Fibroblast of lung (primary cell): ENCODE results near the gene CAB39L. TPM values are rescaled to one million over a fixed set of nuclear protein-coding genes. Genes with fewer than 3 reads are reported as not detected.
A peak's percentile ranks its signal among the peaks of the same experiment; 100 is the strongest.
"Not testable (repeated sequence)": the region's sequence is repeated elsewhere in the genome, so short reads cannot be mapped to it uniquely, and the experiment has no call there.

ENCODE experiments used
- DNase-seq, 2 donors: peaks; one replicate each; pipeline versions ENCODE4 v3.0.0 to v3.0.0-alpha.2; 2010; ENCODE audit warnings: low read depth in 2 of 2
- H2AFZ ChIP-seq: 2 replicates; pipeline ENCODE4 v1.5.1; 2012; ENCODE audit warnings: low read length, control low read depth, inconsistent platforms
- H3K27ac ChIP-seq: 2 replicates; pipeline ENCODE4 v1.5.1; 2011; ENCODE audit warnings: low read length, control low read depth; ENCODE audit not compliant: insufficient read depth
- H3K27me3 ChIP-seq: 2 replicates; pipeline ENCODE4 v1.5.1; 2011; ENCODE audit warnings: mild to moderate bottlenecking, low read length; ENCODE audit not compliant: control insufficient read depth, insufficient read depth
- H3K36me3 ChIP-seq: 2 replicates; pipeline ENCODE4 v1.5.1; 2011; ENCODE audit warnings: low read length; ENCODE audit not compliant: control insufficient read depth, insufficient read depth
- H3K4me1 ChIP-seq: 2 replicates; pipeline ENCODE4 v1.5.1; 2011; ENCODE audit warnings: low read length; ENCODE audit not compliant: control insufficient read depth, insufficient read depth; ENCODE audit errors: extremely low read depth
- H3K4me2 ChIP-seq: 2 replicates; pipeline ENCODE4 v1.5.1; 2011; ENCODE audit warnings: low read length, control low read depth; ENCODE audit not compliant: insufficient read depth; ENCODE audit errors: extremely low read depth
- H3K4me3 ChIP-seq, 4 experiments: fragments of 200-600 bp in 1 of 4; sonication (generic) in 1 of 4; replicated peaks in 1 of 4; 2 replicates each; pipeline ENCODE4 v1.5.1; 2011 to 2016; ENCODE audit warnings: low read length in 4 of 4, low read depth in 3 of 4, mild to moderate bottlenecking in 3 of 4, control low read depth in 2 of 4, inconsistent platforms in 1 of 4, mixed read lengths in 1 of 4; ENCODE audit not compliant: insufficient read depth in 1 of 4; ENCODE audit errors: control extremely low read depth in 1 of 4
- H3K79me2 ChIP-seq: 2 replicates; pipeline ENCODE4 v1.5.1; 2012; ENCODE audit warnings: mild to moderate bottlenecking, low read length, inconsistent platforms; ENCODE audit not compliant: control insufficient read depth, insufficient read depth
- H3K9ac ChIP-seq: 2 replicates; pipeline ENCODE4 v1.5.1; 2011; ENCODE audit warnings: mild to moderate bottlenecking, low read length, control low read depth; ENCODE audit not compliant: insufficient read depth
- H3K9me3 ChIP-seq: 2 replicates; pipeline ENCODE4 v1.5.1; 2012; ENCODE audit warnings: low read depth, low read length; ENCODE audit not compliant: control insufficient read depth, insufficient read depth
- H4K20me1 ChIP-seq: 2 replicates; pipeline ENCODE4 v1.5.1; 2011; ENCODE audit warnings: low read length; ENCODE audit not compliant: control insufficient read depth, insufficient read depth; ENCODE audit errors: extremely low read depth
- CTCF ChIP-seq, 2 donors: IDR thresholded peaks in 1 of 2; conservative IDR thresholded peaks in 1 of 2; 1 replicate in 1 of 2; 2 replicates in 1 of 2; pipeline ENCODE4 v1.5.1; 2011 to 2012; ENCODE audit warnings: low read length in 2 of 2, control low read depth in 1 of 2, inconsistent platforms in 1 of 2, low read depth in 1 of 2, mild to moderate bottlenecking in 1 of 2
- EZH2 ChIP-seq: IDR thresholded peaks from 2 replicates; pipeline ENCODE4 v1.5.1; 2012; ENCODE audit warnings: low read length, control low read depth, mild to moderate bottlenecking; ENCODE audit errors: missing control alignments
- polyA plus RNA-seq, 2 donors: library from polyadenylated mRNA; depleted of rRNA in 1 of 2; stranded (reverse) in 1 of 2; unstranded in 1 of 2; fragments of >200 nt; gene quantifications; 2 replicates each; pipeline ENCODE4 v1.2.1, GENCODE V29; 2011 to 2012; ENCODE audit warnings: missing spikeins in 1 of 2
- total RNA-seq: library from RNA; depleted of rRNA; stranded (reverse); fragments of >200 nt; gene quantifications from 2 replicates; pipeline ENCODE4 v1.2.1, GENCODE V29; 2014

Gene CAB39L
- total and polyA plus RNA-seq, 2 donors (not counting 1 experiment from before 2014, with no cell fraction given), result 9.4 to 13.0 TPM

- no peak overlapping the region for H2AFZ ChIP-seq
- DNase-seq, result no peak
Measured at GRCh38 chr13:49297338-49297737, 146.5 kb downstream of the CAB39L start.

GRCh38 chr13:49296659-49297058, 147.2 kb downstream of the CAB39L start:
- H3K9ac ChIP-seq, result no peak overlapping the region
- no peak overlapping the region for H3K27ac ChIP-seq
- TF ChIP-seq EZH2 (no peak), CTCF (conservative IDR thresholded peaks at IDR 0.05 in 1 of 2, IDR thresholded peaks at IDR 0.05 in 1 of 2; ENCODE audit: low read depth in 1 of 2, low read length in 2 of 2) (no peak)
- no peak for DNase-seq
- H3K79me2 ChIP-seq, result no peaks in the 10 kb centered on the region
- H3K27me3 ChIP-seq, result no peaks in the 10 kb centered on the region
- H4K20me1 ChIP-seq, result no peaks in the 10 kb centered on the region
- H3K36me3 ChIP-seq, result no peaks in the 10 kb centered on the region
- no peak overlapping the region for H3K4me3 ChIP-seq
- H3K4me1 ChIP-seq, result peaks cover 3% of the 10 kb centered on the region
- H3K4me2 ChIP-seq, result no peak overlapping the region
- no peak overlapping the region for H2AFZ ChIP-seq
- H3K9me3 ChIP-seq, result no peaks in the 10 kb centered on the region

More at GRCh38 chr13:49297338-49297737, 146.5 kb downstream of the CAB39L start:
- H3K4me3 ChIP-seq, result no peak overlapping the region
- H3K27me3 ChIP-seq, result no peaks in the 10 kb centered on the region
- H3K36me3 ChIP-seq, result no peaks in the 10 kb centered on the region
- no peak for TF ChIP-seq CTCF (conservative IDR thresholded peaks at IDR 0.05 in 1 of 2, IDR thresholded peaks at IDR 0.05 in 1 of 2; ENCODE audit: low read depth in 1 of 2, low read length in 2 of 2)
- TF ChIP-seq EZH2, result no peak
- no peak overlapping the region for H3K9ac ChIP-seq
- H3K4me1 ChIP-seq, result peaks cover 3% of the 10 kb centered on the region
- no peak overlapping the region for H3K27ac ChIP-seq
- H3K4me2 ChIP-seq, result no peak overlapping the region
- H4K20me1 ChIP-seq, result no peaks in the 10 kb centered on the region
- H3K79me2 ChIP-seq, result no peaks in the 10 kb centered on the region
- H3K9me3 ChIP-seq, result no peaks in the 10 kb centered on the region

- H3K36me3 ChIP-seq, result no peaks in the 10 kb centered on the region
- H2AFZ ChIP-seq, result no peak overlapping the region
- no peak overlapping the region for H3K27ac ChIP-seq
- H3K4me2 ChIP-seq, result no peak overlapping the region
- no peaks in the 10 kb centered on the region for H3K27me3 ChIP-seq
- DNase-seq, result peak in 1 of 2 donors; percentile 31
- no peak overlapping the region for H3K4me3 ChIP-seq
- no peak for TF ChIP-seq CTCF (conservative IDR thresholded peaks at IDR 0.05 in 1 of 2, IDR thresholded peaks at IDR 0.05 in 1 of 2; ENCODE audit: low read depth in 1 of 2, low read length in 2 of 2)
- TF ChIP-seq EZH2, result no peak
- H3K9me3 ChIP-seq, result no peaks in the 10 kb centered on the region
- H3K79me2 ChIP-seq, result no peaks in the 10 kb centered on the region
- no peaks in the 10 kb centered on the region for H4K20me1 ChIP-seq
- H3K4me1 ChIP-seq, result peaks cover 3% of the 10 kb centered on the region
- H3K9ac ChIP-seq, result no peak overlapping the region
Measured at GRCh38 chr13:49295244-49295643, 148.6 kb downstream of the CAB39L start.

- H3K4me1 ChIP-seq, H3K27me3 ChIP-seq, H3K4me3 ChIP-seq, H3K79me2 ChIP-seq, H3K9ac ChIP-seq, H3K36me3 ChIP-seq, H3K27ac ChIP-seq, H2AFZ ChIP-seq, H4K20me1 ChIP-seq, DNase-seq, H3K9me3 ChIP-seq, H3K4me2 ChIP-seq: not testable (repeated sequence)
Measured at GRCh38 chr13:49294723-49295122, 149.1 kb downstream of the CAB39L start.
